Measurements from ENCODE around the gene QSOX1. TPM values are rescaled to one million over a fixed set of nuclear protein-coding genes. Genes with fewer than 3 reads are reported as not detected.

QSOX1 gene
- total and polyA plus RNA-seq, 9 of the 15 experiments (the other 6 are each of a cell fraction or from before 2014, with no cell fraction given): 4.0 to 53.1 (median 15.0) TPM

DNA sequence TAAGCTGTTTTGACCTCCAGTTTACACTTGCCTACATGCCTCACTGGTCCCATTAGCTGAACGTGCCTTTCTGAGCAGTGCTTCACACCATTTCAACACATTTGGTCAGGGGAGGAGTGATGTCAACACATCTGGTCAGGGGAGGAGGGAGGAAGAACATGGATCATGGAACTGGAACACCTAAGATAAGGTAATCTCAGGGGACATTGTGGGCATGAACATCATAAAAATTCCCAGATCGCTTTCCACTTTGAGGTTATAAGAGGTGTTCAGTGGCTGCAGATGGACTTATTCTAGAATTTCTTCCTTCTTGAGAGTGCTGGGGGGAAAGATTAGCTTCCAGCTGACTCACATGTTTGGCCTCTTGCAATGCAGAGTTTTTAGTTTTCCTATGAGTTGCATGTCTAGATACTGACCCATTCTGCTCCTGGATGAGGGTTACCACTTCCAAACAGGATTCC lies 2.0 kb downstream of the QSOX1 start (continued):
- TF ChIP-seq, protein P1, sequence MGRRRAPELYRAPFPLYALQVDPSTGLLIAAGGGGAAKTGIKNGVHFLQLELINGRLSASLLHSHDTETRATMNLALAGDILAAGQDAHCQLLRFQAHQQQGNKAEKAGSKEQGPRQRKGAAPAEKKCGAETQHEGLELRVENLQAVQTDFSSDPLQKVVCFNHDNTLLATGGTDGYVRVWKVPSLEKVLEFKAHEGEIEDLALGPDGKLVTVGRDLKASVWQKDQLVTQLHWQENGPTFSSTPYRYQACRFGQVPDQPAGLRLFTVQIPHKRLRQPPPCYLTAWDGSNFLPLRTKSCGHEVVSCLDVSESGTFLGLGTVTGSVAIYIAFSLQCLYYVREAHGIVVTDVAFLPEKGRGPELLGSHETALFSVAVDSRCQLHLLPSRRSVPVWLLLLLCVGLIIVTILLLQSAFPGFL (CRISPR knock-in tag; IDR thresholded peaks at IDR 0.05): no peak
- TF ChIP-seq, protein P2, sequence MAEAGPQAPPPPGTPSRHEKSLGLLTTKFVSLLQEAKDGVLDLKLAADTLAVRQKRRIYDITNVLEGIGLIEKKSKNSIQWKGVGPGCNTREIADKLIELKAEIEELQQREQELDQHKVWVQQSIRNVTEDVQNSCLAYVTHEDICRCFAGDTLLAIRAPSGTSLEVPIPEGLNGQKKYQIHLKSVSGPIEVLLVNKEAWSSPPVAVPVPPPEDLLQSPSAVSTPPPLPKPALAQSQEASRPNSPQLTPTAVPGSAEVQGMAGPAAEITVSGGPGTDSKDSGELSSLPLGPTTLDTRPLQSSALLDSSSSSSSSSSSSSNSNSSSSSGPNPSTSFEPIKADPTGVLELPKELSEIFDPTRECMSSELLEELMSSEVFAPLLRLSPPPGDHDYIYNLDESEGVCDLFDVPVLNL (CRISPR knock-in tag; IDR thresholded peaks at IDR 0.05; ENCODE audit: low read depth): no peak
- peak; percentile 39; the same call in 1 of the 2 replicates for TF ChIP-seq CEBPG (CRISPR knock-in tag; IDR thresholded peaks at IDR 0.05)
- TF ChIP-seq CEBPG (tag; conservative IDR thresholded peaks at IDR 0.05 in 1 of 2, IDR thresholded peaks at IDR 0.05 in 1 of 2): peak in 1 of 2 experiments; percentile 58; a peak in 1 of 4 replicates
- TF ChIP-seq TEAD1 (CRISPR knock-in tag; IDR thresholded peaks at IDR 0.05): peak in 1 of 2 experiments; percentile 48; a peak in 1 of 4 replicates
- TF ChIP-seq KLF16 (IDR thresholded peaks at IDR 0.05): peak; percentile 40; the same call in 1 of the 2 replicates
- no peak for TF ChIP-seq HMG20A (CRISPR knock-in tag; conservative IDR thresholded peaks at IDR 0.05)
- no peak for TF ChIP-seq SPI1 (IDR thresholded peaks at IDR 0.05; ENCODE audit: borderline replicate concordance, low read depth, low read length)
- TF ChIP-seq ZNF561 (CRISPR knock-in tag; conservative IDR thresholded peaks at IDR 0.05): no peak
- no peak for TF ChIP-seq ETV1 (tag; conservative IDR thresholded peaks at IDR 0.05; ENCODE audit: low read depth)
- TF ChIP-seq BACH1 (tag; IDR thresholded peaks at IDR 0.05): no peak
- peak; percentile 60 for TF ChIP-seq L3MBTL2 (IDR thresholded peaks at IDR 0.05)
- TF ChIP-seq, protein P3, sequence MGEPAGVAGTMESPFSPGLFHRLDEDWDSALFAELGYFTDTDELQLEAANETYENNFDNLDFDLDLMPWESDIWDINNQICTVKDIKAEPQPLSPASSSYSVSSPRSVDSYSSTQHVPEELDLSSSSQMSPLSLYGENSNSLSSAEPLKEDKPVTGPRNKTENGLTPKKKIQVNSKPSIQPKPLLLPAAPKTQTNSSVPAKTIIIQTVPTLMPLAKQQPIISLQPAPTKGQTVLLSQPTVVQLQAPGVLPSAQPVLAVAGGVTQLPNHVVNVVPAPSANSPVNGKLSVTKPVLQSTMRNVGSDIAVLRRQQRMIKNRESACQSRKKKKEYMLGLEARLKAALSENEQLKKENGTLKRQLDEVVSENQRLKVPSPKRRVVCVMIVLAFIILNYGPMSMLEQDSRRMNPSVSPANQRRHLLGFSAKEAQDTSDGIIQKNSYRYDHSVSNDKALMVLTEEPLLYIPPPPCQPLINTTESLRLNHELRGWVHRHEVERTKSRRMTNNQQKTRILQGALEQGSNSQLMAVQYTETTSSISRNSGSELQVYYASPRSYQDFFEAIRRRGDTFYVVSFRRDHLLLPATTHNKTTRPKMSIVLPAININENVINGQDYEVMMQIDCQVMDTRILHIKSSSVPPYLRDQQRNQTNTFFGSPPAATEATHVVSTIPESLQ (CRISPR knock-in tag; IDR thresholded peaks at IDR 0.05): 0 out of 2 replicates have a peak, but pooled peaks have one; percentile 34
- no peak for TF ChIP-seq RBBP5 (IDR thresholded peaks at IDR 0.05; ENCODE audit: borderline replicate concordance, insufficient read depth, low read length, poor library complexity, severe bottlenecking)
- TF ChIP-seq ZNF354B (CRISPR knock-in tag; IDR thresholded peaks at IDR 0.05): no peak
- no peak for TF ChIP-seq ZNF282 (CRISPR knock-in tag; IDR thresholded peaks at IDR 0.05)
- TF ChIP-seq, protein P4, sequence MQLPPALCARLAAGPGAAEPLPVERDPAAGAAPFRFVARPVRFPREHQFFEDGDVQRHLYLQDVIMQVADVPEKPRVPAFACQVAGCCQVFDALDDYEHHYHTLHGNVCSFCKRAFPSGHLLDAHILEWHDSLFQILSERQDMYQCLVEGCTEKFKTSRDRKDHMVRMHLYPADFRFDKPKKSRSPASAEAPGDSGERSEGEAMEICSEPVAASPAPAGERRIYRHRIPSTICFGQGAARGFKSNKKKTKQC (CRISPR knock-in tag; IDR thresholded peaks at IDR 0.05): no peak
- TF ChIP-seq ZNF311 (CRISPR knock-in tag; IDR thresholded peaks at IDR 0.05): no peak
- TF ChIP-seq ZNF197 (CRISPR knock-in tag; IDR thresholded peaks at IDR 0.05; ENCODE audit: low read depth): no peak
- TF ChIP-seq ZNF174 (CRISPR knock-in tag; IDR thresholded peaks at IDR 0.05): no peak
- TF ChIP-seq PCBP1 (IDR thresholded peaks at IDR 0.05; ENCODE audit: low read depth, low read length, poor library complexity, severe bottlenecking): no peak
- TF ChIP-seq ATF1 (CRISPR knock-in tag; IDR thresholded peaks at IDR 0.05): no peak
- TF ChIP-seq ATF1 (tag; IDR thresholded peaks at IDR 0.05): no peak
- TF ChIP-seq POLR2B (IDR thresholded peaks at IDR 0.05; ENCODE audit: low read depth, partially characterized antibody): no peak

Data from K562 (cell line).